ENCODE results near the gene CFAP58.
"Not testable (repeated sequence)": the region's sequence is repeated elsewhere in the genome, so short reads cannot be mapped to it uniquely, and the experiment has no call there.

Gene CFAP58

GRCh38 chr10:104437226-104437625 is 83.6 kb downstream of the CFAP58 start:
- no peak for DNase-seq (ENCODE audit: low spot score)

GRCh38 chr10:104440221-104440620 is 86.6 kb downstream of the CFAP58 start:
- no peak for DNase-seq (ENCODE audit: low spot score)

GRCh38 chr10:104441329-104442000 is 87.8 kb downstream of the CFAP58 start:
- no peak for DNase-seq (ENCODE audit: low spot score)

GRCh38 chr10:104445359-104445758 is 91.7 kb downstream of the CFAP58 start:
- no peak for DNase-seq (ENCODE audit: low spot score)

GRCh38 chr10:104446151-104446550 is 92.5 kb downstream of the CFAP58 start:
- no peak for DNase-seq (ENCODE audit: low spot score)

- no peak for DNase-seq (ENCODE audit: low spot score)
Observed at GRCh38 chr10:104447331-104447730, 93.7 kb downstream of the CFAP58 start.

GRCh38 chr10:104447906-104448305 is 94.3 kb downstream of the CFAP58 start:
- DNase-seq (ENCODE audit: low spot score) = no peak

- DNase-seq (ENCODE audit: low spot score) = no peak
Observed at GRCh38 chr10:104449391-104449790, 95.8 kb downstream of the CFAP58 start.

GRCh38 chr10:104450490-104450889 is 96.9 kb downstream of the CFAP58 start:
- no peak for DNase-seq (ENCODE audit: low spot score)

- DNase-seq (ENCODE audit: low spot score) = no peak
Observed at GRCh38 chr10:104450954-104451353, 97.3 kb downstream of the CFAP58 start.

- no peak for DNase-seq (ENCODE audit: low spot score)
Observed at GRCh38 chr10:104452977-104453376, 99.3 kb downstream of the CFAP58 start.

GRCh38 chr10:104456802-104457542 is 103.3 kb downstream of the CFAP58 start:
- DNase-seq (ENCODE audit: low spot score) = no peak

GRCh38 chr10:104457543-104457828 is 103.9 kb downstream of the CFAP58 start:
- DNase-seq (ENCODE audit: low spot score) = no peak

- DNase-seq (ENCODE audit: low spot score) = not testable (repeated sequence)
Observed at GRCh38 chr10:104465575-104465974, 111.9 kb downstream of the CFAP58 start.

GRCh38 chr10:104468818-104469217 is 115.2 kb downstream of the CFAP58 start:
- not testable (repeated sequence) for DNase-seq (ENCODE audit: low spot score)

- DNase-seq (ENCODE audit: low spot score) = no peak
Observed at GRCh38 chr10:104472505-104472904, 118.9 kb downstream of the CFAP58 start.

GRCh38 chr10:104472957-104473745 is 119.5 kb downstream of the CFAP58 start:
- no peak for DNase-seq (ENCODE audit: low spot score)

GRCh38 chr10:104478380-104478779 is 124.7 kb downstream of the CFAP58 start:
- no peak for DNase-seq (ENCODE audit: low spot score)

- no peak for DNase-seq (ENCODE audit: low spot score)
Observed at GRCh38 chr10:104479906-104480593, 126.4 kb downstream of the CFAP58 start.

- no peak for DNase-seq (ENCODE audit: low spot score)
Observed at GRCh38 chr10:104480797-104481196, 127.2 kb downstream of the CFAP58 start.

- no peak for DNase-seq (ENCODE audit: low spot score)
Observed at GRCh38 chr10:104483582-104483981, 129.9 kb downstream of the CFAP58 start.

- DNase-seq (ENCODE audit: low spot score) = no peak
Observed at GRCh38 chr10:104485632-104486031, 132.0 kb downstream of the CFAP58 start.

Data from cerebellar cortex (tissue), 1 donor.